Measurements from ENCODE around the gene BRD4. TPM values are rescaled to one million over a fixed set of nuclear protein-coding genes. Genes with fewer than 3 reads are reported as not detected.

BRD4 gene
- total RNA-seq, 1 donor from 2014 or later = 152 TPM

- TF ChIP-seq CTCF (conservative IDR thresholded peaks at IDR 0.05) = no peak
- Mint-ChIP-seq H3K27ac (ENCODE audit: unreplicated experiment) (no peak overlapping the region), H3K27me3 (ENCODE audit: low read depth) (peaks cover 5% of the 10 kb centered on the region), H3K36me3 (ENCODE audit: low read depth) (peaks cover 8% of the 10 kb centered on the region), H3K9me3 (no peaks in the 10 kb centered on the region), H3K4me1 (peaks cover 12% of the 10 kb centered on the region), H3K4me3 (no peak overlapping the region)
- no peak for DNase-seq (ENCODE audit: low read depth, low spot score)
These were observed 84.2 kb downstream of the BRD4 start for GRCh38 chr19:15248106-15248505.

GRCh38 chr19:15247107-15248014 is 85.0 kb downstream of the BRD4 start:
- H3K4me3 Mint-ChIP-seq = no peak overlapping the region
- H3K27ac Mint-ChIP-seq (ENCODE audit: unreplicated experiment) = no peak overlapping the region
- no peak for TF ChIP-seq CTCF (conservative IDR thresholded peaks at IDR 0.05)
- peaks cover 9% of the 10 kb centered on the region for H3K4me1 Mint-ChIP-seq
- no peaks in the 10 kb centered on the region for H3K9me3 Mint-ChIP-seq
- peaks cover 5% of the 10 kb centered on the region for H3K27me3 Mint-ChIP-seq (ENCODE audit: low read depth)
- no peak for DNase-seq (ENCODE audit: low read depth, low spot score)
- H3K36me3 Mint-ChIP-seq (ENCODE audit: low read depth) = peaks cover 8% of the 10 kb centered on the region

GRCh38 chr19:15246198-15246481 is 86.2 kb downstream of the BRD4 start:
- peaks cover 8% of the 10 kb centered on the region for H3K36me3 Mint-ChIP-seq (ENCODE audit: low read depth)
- H3K4me3 Mint-ChIP-seq = peak overlapping the region; percentile 32
- peaks cover 5% of the 10 kb centered on the region for H3K27me3 Mint-ChIP-seq (ENCODE audit: low read depth)
- H3K4me1 Mint-ChIP-seq = no peaks in the 10 kb centered on the region
- no peak for DNase-seq (ENCODE audit: low read depth, low spot score)
- no peaks in the 10 kb centered on the region for H3K9me3 Mint-ChIP-seq
- TF ChIP-seq CTCF (conservative IDR thresholded peaks at IDR 0.05) = no peak
- no peak overlapping the region for H3K27ac Mint-ChIP-seq (ENCODE audit: unreplicated experiment)

- peak overlapping the region; percentile 57 for H3K27ac Mint-ChIP-seq (ENCODE audit: unreplicated experiment)
- H3K36me3 Mint-ChIP-seq (ENCODE audit: low read depth) = peaks cover 8% of the 10 kb centered on the region
- no peak for DNase-seq (ENCODE audit: low read depth, low spot score)
- no peak for TF ChIP-seq CTCF (conservative IDR thresholded peaks at IDR 0.05)
- H3K4me1 Mint-ChIP-seq = no peaks in the 10 kb centered on the region
- peak overlapping the region; percentile 32 for H3K4me3 Mint-ChIP-seq
- H3K27me3 Mint-ChIP-seq (ENCODE audit: low read depth) = peaks cover 5% of the 10 kb centered on the region
- H3K9me3 Mint-ChIP-seq = no peaks in the 10 kb centered on the region
These were observed 86.8 kb downstream of the BRD4 start for GRCh38 chr19:15245370-15246197.

- H3K4me3 Mint-ChIP-seq = no peak overlapping the region
- no peak for DNase-seq (ENCODE audit: low read depth, low spot score)
- H3K4me1 Mint-ChIP-seq = no peaks in the 10 kb centered on the region
- peaks cover 8% of the 10 kb centered on the region for H3K36me3 Mint-ChIP-seq (ENCODE audit: low read depth)
- H3K27ac Mint-ChIP-seq (ENCODE audit: unreplicated experiment) = no peak overlapping the region
- TF ChIP-seq CTCF (conservative IDR thresholded peaks at IDR 0.05) = no peak
- H3K9me3 Mint-ChIP-seq = no peaks in the 10 kb centered on the region
- H3K27me3 Mint-ChIP-seq (ENCODE audit: low read depth) = peaks cover 5% of the 10 kb centered on the region
These were observed 87.5 kb downstream of the BRD4 start for GRCh38 chr19:15244808-15245207.
